ENCODE data around the gene CCNQ.

Gene CCNQ

DNA sequence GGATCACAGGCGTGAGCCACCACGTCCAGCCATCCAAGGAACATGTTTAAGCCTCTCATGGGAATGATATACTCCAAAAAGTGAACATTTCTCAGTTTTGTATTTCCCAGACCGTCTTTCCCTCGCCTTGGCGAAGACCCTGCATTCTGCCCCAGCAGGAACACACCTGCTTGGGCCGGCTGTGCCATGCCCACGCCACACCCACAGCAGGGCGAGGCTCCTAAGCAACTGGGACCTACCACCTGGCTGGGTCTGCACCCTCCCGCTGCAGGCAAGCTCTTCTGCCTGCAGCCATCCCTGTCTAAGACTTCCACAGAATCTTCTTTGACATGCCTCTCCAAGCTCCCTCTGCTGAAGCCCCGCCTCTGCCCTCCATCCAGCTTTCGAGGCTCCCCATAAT lies 3.6 kb downstream of the CCNQ start:
- DNase-seq, result no peak

DNA sequence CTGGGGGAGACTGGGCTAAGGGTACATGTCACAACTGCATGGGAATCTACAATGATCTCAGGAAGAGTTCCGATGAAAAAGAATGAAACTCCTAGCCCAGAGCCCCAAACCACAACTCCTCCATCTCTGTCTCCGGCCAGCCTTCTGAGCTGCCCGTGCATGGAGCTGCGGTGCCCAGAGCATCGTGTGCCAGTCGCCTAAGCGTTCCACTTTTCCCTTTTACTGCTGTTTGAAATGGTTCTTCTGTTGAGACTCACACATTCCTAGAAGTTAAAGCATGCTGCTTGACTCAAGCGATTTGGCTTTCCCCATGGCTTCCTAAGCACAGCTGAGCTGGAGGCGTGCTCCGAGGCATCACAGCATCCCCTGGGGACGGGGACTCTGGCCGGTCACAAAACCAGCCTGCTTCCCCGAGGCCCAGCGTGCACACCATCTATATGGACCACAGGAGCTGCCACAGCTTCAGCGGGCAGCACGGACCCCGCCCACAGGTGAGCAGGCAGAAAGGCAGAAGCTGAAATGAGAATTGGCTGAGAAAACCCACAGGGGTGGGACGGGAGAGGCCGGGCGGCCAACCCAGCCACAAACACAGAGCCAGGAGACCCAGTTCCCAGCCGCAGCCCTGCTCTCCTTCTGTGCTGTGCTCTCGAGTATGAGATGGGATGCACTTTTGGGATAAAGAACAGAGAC lies 5.0 kb downstream of the CCNQ start:
- no peak for DNase-seq

DNA sequence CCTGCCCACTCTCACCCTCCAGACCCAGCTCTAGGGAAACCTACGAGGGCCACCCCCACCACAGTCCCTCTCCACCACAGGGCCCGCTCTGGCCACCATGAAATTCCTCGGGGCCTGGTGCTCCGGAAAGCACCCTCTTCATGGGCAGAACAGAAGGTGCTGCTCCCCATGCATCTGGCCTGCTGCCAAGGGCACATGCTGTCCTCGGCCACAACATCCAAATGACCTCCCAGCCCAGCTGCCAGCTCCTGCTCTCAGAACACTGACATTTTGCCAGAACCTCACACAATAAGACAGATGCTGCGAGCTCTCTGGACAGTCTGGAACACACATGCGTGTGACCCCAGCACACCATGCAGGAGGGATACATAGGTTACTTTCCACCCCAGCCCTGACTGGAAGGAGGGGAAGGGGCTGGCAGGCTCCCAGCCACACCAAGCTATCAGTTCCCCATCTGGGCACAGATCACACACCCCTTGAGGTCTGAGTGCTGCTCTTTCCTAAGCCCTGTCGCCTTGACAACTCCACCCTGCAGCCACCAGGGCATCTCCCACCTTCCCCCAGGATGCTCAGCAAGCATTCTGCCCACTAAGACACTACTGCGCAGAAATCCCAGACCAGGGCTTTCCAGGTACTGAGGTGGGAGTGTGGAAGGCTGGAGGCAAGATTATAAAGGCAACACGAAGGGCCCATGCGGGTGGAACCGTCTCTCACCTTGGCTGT lies 5.8 kb downstream of the CCNQ start:
- no peak for DNase-seq

DNA sequence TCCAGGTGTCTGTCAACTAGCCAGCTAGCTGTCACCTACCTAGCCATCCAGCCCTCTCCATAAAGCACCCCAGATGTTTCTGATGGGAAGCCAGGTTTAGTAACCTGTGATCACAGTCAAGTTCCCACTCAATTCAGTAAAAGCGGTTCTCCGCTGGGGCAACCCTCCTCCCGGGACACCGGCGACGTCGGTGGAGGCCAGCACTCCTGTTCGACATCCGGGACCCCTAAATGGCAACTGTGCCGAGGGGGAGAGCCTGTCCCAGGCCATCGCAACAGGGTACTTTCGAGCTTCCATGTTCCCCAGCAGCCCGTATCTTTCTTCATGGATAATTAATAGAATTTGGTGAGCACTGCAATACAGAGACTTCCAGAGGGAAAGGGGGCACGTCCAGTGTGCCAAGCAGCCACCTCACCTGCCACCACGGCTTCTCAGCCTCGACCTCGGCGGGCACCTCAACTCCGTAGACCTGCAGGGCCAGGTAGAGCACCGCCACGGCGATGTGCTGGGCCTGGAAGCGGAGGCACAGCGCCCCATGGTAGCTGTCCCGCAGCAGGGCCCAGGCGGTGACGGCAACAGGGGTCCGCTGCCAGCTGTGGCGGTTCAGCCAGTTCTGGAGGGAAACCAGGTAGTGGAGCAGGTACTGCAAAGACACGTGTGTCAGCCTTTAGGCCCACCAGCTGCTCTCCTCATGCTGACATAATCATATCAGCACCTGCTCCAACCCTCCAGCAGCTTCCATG lies 6.7 kb downstream of the CCNQ start:
- no peak for DNase-seq

DNA sequence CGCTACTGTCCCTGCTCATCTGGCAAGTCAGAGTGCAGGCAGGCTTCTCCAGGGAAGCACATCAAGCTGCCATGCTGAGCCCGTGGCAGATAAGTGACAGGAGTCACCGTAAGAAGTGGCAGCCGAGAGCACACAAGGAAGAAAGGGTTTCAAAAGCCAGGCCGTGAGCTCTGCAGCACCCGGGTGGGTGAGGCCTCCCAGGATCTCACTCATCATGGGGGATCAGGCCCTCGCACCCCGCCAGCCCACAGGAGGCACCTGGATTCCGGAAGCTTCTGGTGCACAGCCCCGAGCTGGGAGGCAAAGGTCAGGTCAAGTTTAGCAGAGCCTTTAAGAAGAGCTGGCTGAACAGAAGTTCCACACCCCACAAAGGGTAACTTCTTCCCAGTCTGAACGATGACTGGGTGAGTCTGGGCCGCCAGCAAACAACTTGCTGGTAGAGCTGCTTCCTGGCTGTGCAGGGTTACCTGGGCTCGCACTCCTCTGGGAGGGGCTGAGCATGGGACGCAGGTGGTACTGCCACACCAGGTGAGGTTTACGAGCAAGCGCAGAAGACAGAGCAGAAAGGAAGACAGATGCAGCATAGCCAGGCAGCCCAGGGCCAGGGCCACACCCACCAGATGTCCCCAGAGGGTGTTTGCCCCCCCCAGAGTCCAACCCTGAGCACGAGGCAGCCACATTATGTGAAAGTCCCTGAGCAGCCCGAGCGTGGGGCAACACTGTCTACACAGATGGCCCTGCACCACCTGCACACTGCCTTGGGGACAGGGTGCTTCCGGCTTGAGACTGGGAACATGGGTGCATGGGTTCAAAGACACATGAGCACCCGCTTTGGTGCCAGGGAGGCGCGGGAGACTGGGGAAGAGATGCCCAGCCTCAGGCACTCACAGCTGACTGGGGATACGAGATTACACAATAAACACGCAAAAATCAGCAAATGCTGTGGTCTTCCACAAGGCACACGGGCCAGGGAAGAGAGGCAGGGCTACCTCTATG lies 7.7 kb downstream of the CCNQ start:
- no peak for DNase-seq

DNA sequence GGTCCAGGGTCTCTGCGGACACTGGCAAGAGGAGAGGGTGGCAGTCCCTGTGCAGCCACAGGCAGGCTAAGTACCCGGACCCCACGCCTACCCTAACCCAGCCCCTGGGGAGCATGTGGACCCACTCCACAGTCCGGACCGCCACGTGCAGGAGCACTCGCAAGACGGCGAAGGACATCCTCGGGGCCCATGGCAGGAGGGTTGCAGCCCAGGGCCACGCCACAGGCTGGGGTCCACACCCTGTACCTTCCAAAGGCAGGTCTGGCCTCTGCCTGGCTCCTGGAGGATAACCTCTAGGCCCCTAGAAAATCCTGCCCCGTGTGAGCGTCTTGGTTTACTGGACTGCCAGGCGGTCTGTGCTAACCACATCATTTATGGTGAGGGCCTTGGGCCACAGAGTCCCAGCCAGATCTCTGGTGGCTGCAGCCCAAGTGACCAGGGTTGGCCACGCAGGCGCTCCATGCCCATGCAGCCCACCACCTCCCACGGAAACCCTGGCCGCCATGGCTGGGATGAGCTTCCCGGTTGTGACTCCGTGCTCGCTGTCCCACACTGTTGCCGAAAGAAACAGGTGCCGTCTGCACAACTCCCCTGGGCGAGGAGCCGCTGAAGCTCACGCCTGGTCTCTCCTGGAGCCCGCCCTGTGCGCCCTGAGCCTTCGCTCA lies 10.0 kb downstream of the CCNQ start:
- DNase-seq, result no peak

DNA sequence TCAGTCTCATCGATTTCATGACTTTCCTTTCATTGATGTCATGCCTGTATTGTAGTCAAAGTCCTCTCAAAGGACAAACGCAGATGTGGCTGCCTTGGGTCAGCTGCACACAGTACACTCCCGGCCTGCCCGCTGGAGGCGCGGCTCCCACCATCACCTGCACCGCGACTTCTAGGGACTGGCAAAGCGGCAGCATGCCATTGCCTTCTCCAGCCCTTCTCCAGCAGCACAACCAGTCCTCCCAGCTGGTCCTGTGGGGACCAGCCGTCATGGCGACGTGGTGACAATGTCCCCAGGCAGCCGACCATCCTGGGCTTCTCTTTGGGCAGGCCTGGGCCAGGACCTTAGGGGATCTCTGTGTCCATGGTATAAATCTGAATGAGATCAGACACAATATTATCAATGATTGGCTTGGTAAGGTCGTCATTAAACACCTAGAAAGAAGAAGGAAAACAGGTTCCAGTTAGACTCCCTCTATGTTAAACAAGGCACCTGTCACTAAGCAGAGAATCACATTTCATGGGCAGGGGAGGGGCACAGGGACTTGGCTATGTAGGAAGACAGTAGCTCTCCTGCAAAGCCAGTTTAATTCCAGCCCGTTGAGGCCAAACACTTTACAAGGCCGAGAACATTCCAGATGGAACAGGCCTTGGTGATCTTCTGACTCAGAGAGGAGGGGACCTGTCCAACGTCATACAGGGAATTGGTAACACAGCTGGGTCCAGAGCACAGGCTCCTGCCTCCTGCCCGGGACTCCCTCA lies 10.7 kb downstream of the CCNQ start:
- no peak for DNase-seq

DNA sequence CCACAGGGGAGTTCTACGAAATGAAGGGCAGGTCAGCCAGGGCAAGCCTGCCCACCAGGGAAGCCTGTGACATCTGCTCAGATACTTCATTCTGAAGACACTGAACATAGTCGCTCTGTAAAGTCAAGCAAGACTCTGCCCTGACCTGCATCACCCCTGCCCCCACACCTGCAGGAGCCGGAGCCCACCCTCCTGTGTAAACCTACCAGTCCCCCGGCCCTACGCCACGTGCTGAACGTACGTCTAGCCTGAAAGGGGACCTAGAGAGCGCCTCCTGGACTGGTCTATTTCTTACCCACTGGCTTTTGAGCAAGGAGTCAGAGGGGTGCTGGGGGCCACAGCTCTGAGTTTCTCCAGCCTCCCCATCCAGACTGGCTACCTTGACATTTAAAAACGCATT lies 11.6 kb downstream of the CCNQ start:
- DNase-seq, result no peak

DNA sequence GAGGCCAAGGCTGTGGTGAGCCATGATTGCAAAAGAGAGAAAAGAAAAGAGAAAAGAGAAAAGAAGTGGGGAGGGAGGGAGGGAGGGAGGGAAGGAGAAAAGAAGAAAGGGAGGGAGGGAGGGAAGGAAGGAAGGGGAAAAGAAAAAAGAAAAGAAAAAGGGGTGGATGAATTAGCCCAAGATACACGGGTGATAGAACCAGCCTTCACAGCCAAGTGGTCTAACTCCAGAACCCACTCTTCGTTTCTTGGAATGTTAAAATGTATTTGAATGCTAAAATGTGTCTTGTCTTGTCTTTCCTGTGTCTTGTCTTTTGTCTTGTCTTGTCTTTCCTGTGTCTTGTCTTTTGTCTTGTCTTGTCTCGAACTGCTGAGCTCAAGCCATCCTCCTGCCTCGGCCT lies 13.1 kb downstream of the CCNQ start:
- DNase-seq, result no peak

DNA sequence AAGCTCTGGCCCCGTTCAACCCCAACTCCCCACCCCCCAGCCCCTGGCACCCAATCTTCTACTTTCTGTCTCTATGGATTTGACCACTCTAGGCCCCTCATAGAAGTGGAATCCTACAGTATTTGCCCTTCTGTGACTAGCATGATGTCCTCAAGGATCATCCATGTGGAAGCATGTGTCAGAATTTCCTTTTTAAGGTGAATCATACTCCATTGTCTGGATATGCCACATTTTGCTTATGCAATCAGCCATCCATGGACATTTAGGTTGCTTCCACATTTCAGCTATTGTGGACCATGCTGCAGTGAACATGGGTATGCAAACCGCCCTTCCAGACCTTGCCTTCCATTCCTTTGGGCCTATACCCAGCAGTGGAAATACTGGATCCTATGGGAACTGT lies 15.5 kb downstream of the CCNQ start:
- no peak for DNase-seq

DNA sequence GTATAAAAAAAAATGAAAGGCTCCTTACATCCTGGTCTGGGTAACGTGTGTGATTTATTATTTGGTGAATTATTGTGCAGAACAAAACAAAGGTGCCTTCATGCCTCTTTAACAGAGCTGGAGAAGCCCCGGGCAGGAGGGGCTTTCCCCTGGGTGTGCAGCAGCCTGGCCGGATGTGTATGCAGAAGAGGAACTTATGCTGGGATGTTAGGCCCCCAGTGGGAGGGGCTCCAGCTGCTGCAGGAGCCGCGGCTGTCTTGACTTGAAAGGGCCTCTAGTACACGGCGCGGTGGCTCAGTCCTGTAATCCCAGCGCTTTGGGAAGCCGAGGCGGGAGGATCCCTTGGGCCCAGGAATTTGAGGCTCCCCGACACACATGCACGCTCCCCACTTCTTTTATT lies 16.0 kb downstream of the CCNQ start:
- peak; percentile 38 to 45 for DNase-seq

DNA sequence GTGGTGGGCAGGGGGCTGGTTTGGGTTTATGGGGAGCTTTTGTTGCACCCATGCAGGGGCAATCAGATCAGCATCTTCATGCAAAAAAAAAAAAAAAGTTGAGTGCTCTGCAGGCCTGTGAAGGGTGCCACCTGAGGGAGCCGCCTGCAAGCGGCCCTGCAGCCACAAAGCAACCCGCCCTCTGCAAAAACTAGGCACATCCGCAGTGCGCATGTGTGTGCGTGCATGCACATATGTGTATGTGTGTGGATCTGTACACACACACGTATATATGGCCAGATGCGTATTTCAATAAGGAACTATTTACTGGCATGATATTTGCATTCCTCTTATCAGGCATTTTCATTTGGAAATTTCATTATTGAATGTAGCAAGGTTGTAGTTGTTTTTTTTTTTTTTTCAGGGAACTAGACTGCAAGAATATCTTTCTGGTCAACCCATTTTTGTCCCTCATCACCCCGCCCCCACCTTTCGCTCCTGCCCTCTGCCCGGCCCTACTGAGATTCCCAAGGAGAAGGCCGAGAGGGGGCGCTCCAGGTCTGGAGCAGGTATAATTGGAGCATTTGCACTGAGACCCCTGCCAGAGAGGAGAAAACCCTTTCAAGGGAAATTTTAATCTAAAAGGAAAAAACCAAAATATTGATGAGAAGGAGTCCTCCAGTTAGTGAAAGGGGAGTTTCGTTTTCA lies 18.1 kb downstream of the CCNQ start:
- no peak for DNase-seq

DNA sequence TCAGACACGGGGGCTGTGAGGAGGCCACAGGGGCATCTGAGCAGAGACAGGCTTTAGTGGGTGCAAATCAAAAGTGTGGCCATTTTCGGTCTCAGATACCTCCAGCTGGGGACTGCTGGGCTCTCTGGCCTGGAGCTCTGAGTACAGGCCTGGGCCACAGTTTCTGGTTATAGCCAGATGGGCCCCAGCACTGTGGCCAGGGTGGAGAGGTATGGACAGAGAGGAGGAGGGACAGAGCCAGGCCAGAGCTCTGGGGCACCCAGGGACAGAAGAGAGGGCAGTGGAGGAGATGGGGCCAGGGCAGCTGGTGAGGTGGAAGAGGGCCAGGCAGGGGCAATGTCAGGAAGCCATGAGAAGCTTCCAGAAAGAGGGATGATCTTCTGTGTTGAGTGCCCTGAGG lies 20.1 kb downstream of the CCNQ start:
- no peak for DNase-seq

DNA sequence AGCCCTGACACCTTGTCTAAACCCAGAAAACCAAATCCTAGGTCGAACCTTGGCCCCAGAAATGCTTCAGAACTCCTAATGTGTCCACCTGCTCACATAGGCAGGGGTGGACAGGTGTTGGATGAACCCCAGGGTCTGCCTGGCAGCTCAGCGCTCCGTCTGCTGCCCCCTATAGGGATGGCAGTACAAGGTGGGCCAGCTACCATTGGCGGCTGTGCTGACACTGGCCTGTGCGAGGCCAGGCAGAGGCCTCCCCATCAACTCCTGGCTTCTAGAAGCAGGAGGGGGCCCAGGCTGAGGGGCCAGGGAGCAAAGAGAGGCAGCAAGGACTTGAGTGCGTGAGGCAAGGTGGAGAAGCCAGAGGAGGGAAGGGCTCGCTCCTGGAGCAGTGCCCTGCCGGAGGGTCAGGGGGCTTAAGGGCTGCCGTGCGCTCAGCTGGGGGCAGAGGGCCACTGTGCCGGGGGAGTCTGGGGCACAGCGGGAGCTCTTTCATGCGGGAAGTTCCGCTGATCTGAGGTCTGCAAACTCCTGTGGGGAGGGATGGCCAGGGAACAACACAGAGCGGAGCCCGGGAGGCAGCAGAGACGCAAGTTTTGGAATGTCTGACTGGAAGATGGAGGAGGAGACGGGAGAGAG lies 20.6 kb downstream of the CCNQ start:
- no peak for DNase-seq

DNA sequence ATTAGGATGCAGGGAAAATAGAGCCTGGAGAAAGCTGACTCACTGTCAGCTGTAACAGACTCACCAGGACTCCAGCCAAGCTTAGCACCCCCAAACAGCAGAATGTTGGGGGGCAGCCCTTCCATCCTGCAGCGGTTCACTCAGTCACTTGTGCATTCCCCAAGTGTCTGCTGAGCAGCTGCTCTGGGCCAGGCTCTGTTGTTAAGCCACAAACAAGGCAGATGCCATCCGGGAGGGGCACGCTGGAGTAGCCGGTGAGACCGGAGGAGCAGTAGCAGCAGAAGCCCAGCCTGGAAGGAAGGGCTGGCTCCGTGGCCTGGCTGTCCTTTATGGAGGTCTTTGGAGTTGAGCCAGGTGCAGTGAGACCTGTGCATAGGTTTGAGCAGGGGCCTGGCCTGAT lies 22.0 kb downstream of the CCNQ start:
- DNase-seq, result no peak

DNA sequence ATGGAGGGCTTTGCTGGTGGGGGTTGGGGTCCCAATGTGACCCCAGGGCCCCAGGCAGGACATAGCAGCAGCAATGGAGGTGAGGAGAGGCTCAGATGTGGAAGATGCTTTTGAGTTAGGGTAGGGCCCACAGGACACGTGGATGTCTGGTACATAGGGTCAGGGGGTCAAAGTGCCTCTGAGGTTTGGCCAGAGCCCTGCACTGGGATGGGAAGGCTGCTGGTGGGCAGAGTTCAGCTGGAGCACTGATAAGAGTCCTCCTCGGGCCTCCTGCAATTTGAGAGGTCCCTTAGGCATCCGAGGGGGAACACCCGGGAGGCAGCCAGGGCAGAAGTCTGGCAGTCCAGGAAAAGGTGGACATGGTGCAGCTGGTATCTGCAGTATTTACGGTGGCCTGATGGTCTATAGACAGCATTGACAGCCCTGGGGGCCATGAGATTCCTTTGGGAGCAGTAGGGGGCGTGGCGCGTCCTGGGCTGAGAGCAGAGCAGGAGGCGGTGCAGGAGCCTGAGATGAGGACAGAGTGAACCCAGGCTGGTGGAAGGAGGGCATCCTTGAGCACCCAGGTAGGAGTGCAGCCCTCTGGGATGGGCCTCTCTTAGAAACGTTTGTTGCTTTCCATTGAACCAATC lies 22.6 kb downstream of the CCNQ start:
- no peak for DNase-seq

DNA sequence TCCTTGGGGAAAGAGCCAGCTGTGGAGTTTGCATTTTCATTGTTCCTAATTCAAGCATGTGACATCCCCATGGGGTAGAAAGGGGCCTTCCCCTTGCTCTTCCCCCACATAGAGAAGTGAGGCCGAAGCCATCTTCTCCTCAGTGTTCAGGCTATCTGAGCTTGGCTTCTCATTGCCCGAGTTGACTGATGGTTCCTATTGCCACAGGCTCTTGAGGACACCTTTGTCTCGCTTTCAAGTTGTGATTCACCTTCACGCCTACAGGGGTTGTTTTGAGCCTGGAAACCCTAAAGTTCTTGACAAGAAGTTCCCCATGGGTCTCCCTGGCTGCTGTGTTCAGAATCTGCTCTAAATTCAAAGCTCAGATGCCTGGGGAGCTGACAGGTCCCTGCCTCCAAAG lies 25.0 kb downstream of the CCNQ start:
- no peak for DNase-seq

DNA sequence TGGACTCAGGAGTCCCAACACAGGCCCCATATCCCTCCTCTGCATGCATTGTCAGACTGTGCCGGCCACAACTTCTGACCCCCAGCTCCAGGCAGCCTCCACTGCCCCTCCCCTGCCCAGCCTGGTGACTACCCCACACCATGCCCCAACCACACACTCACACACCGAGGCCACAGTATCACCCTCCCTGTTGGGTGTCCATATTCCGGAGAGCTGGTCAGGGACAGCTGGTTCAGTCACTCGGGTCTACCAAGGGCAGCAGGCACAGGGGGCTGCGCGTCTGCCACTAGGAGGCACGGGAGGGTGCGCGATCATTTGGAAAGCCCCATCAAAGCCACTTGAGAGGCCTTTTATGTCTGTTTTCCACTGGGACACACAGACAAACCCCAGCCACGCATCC lies 26.3 kb downstream of the CCNQ start:
- DNase-seq, result no peak

DNA sequence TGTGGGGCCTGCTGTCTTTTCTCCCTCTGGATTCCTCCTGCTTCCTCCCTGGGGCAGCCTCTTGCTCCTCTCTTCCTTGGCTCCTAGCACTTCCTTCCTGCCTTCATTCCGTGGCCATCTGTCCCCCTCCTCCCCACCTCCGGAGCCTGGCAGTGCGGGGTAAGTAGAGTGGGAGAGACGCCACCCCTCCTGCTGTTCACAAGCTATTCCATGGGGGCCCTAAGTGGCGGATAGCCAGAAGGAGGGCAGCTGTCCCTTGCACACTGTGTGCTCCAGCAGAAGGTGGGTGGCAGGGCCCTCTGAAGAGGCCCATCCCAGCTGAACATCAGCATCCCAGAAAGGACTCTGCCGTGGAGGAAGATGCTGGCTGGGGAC lies 27.4 kb downstream of the CCNQ start:
- no peak for DNase-seq

DNA sequence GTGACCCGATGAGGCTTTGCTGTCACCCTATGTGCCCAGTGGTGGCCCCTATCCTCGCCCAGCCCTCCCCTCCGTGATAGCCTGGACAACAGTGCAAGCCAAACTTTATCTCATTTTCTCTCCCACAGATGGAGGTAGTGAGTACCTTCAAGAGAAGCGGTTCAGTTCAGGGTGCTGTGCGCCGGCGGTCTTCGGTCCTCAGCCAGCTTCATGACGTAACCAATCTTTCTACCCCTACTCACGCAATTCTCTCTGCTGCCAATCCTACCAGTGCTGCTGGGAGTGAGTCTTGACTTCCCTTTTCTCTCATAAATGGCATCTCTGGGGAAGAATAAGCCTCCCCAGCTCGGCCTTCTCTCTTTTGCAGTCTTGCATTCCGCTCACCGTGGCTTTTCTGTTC lies 29.5 kb downstream of the CCNQ start:
- no peak for DNase-seq

Data from activated CD4-positive, alpha-beta T cell treated with anti-CD3 and anti-CD28 coated beads, Interleukin-2, amount 50 U/mL, for 4 hours (primary cell).